ENCODE results near the gene SMCO3. TPM values are rescaled to one million over a fixed set of nuclear protein-coding genes. Genes with fewer than 3 reads are reported as not detected.
"Not testable (repeated sequence)": the region's sequence is repeated elsewhere in the genome, so short reads cannot be mapped to it uniquely, and the experiment has no call there.

Gene SMCO3
- total RNA-seq, 1 donor from 2014 or later = not detected

DNA sequence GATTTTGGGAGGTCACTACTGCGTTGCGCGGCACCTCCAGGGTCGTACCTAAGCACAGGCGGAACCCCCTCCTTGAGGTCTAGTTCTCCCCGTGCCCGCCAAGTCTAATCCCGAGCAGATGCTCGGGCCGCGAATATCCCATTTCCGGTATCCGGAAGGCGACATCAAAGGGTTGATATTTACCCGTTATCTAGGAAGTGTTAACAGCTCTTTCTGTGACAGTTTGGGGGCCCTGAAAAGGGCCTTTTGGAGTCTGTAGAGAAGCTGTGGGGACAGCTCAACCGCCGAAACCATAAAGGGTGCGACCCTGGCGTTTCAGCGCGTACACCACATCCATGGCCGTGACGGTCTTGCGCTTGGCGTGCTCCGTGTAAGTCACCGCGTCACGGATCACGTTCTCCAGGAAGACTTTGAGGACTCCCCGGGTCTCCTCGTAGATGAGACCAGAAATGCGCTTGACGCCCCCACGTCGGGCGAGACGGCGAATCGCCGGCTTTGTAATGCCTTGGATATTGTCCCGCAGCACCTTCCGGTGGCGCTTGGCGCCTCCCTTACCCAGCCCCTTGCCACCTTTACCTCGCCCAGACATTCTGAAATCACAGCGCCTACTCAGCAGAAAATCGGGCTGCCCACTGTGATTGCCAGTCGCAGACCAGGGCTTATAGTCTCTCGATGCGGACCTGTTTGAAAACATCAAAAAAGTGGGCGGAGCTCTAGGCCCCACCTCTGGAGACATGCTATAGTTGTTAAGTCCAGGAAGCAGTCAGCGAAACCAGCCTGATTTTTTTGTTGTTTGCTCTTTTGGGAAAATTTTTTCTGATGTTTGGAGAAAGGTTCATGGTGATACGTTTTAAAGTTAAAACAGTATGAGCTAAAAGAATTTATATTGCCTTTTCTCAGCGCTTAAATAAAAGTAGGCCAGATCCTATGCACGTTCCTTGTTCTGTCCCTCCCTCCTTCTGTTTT is 43.2 kb downstream of the SMCO3 start:
- Mint-ChIP-seq H3K27ac (peak overlapping the region; percentile 98), H3K36me3 (ENCODE audit: low read depth) (peaks cover 42% of the 10 kb centered on the region), H3K9me3 (peaks cover 11% of the 10 kb centered on the region), H3K27me3 (ENCODE audit: low read depth) (no peaks in the 10 kb centered on the region), H3K4me1 (ENCODE audit: low read depth) (peaks cover 54% of the 10 kb centered on the region), H3K4me3 (ENCODE audit: low read depth) (peak overlapping the region; percentile 95)
- DNase-seq (ENCODE audit: low spot score) = peak; percentile 93
- intact Hi-C loops (cut with micrococcal nuclease) = loop anchor here (1.0 to 5.0 kb wide), 8 partner anchors 178 to 1668 kb away; partner anchors contain the start of genes ARHGDIB, GSG1 and STRAP

- Mint-ChIP-seq H3K9me3 (peaks cover 15% of the 10 kb centered on the region), H3K36me3 (ENCODE audit: low read depth) (peaks cover 49% of the 10 kb centered on the region), H3K27me3 (ENCODE audit: low read depth) (no peaks in the 10 kb centered on the region), H3K4me3 (ENCODE audit: low read depth) (peak overlapping the region; percentile 95), H3K27ac (peak overlapping the region; percentile 98), H3K4me1 (ENCODE audit: low read depth) (peaks cover 47% of the 10 kb centered on the region)
- intact Hi-C loops (cut with micrococcal nuclease) = loop anchor here (2.0 to 5.0 kb wide), 6 partner anchors 47 to 1668 kb away; partner anchors contain the start of genes GSG1 and STRAP
- peak; percentile 78 for DNase-seq (ENCODE audit: low spot score)
Observed at GRCh38 chr12:14769969-14770495, 44.0 kb downstream of the SMCO3 start.

DNA sequence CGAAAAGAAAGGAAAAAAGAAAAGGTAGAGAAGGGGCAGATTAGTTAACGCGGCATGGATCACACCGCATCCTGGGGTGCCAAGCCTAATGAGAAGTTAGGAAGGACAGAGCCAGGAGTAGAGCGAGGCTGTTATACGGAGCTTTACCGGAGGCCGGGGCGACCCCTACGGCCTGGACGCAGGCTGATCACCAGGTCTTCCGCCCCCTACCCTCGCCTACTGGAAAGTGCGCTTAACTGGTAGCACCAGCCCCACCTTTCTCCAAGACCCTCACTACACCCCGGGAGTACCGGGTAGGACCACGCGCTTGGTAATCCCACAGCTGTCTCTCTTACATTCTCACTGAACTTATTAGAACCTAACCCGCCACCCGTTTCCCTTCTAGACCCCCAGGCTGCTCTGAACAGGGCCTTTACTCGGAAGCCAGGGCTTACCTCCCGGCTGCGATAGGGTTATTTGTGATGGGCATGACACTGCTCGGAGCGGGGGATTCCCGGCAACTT is 44.5 kb downstream of the SMCO3 start:
- peak; percentile 14 for DNase-seq (ENCODE audit: low spot score)
- Mint-ChIP-seq H3K4me1 (ENCODE audit: low read depth) (peaks cover 44% of the 10 kb centered on the region), H3K36me3 (ENCODE audit: low read depth) (peaks cover 54% of the 10 kb centered on the region), H3K9me3 (peaks cover 15% of the 10 kb centered on the region), H3K4me3 (ENCODE audit: low read depth) (peak overlapping the region; percentile 95), H3K27me3 (ENCODE audit: low read depth) (no peaks in the 10 kb centered on the region), H3K27ac (peak overlapping the region; percentile 98)
- intact Hi-C loops (cut with micrococcal nuclease) = loop anchor here (2.0 kb wide), 1 partner anchor 47 kb away; no protein-coding TSS in a partner anchor

- Mint-ChIP-seq H3K36me3 (ENCODE audit: low read depth) (peaks cover 56% of the 10 kb centered on the region), H3K27ac (peak overlapping the region; percentile 98), H3K4me3 (ENCODE audit: low read depth) (peak overlapping the region; percentile 95), H3K27me3 (ENCODE audit: low read depth) (no peaks in the 10 kb centered on the region), H3K9me3 (peaks cover 15% of the 10 kb centered on the region), H3K4me1 (ENCODE audit: low read depth) (peaks cover 38% of the 10 kb centered on the region)
- intact Hi-C loops (cut with micrococcal nuclease) = loop anchor here (2.0 kb wide), 1 partner anchor 46 kb away; no protein-coding TSS in a partner anchor
- no peak for DNase-seq (ENCODE audit: low spot score)
Observed at GRCh38 chr12:14768823-14769405, 45.1 kb downstream of the SMCO3 start.

- no peak overlapping the region for H3K27ac Mint-ChIP-seq
Observed at GRCh38 chr12:14767617-14768016, 46.4 kb downstream of the SMCO3 start.

GRCh38 chr12:14766649-14767215 is 47.2 kb downstream of the SMCO3 start:
- Mint-ChIP-seq H3K4me3 (ENCODE audit: low read depth) (no peak overlapping the region), H3K36me3 (ENCODE audit: low read depth) (peaks cover 68% of the 10 kb centered on the region), H3K27ac (peak overlapping the region; percentile 12), H3K9me3 (peaks cover 15% of the 10 kb centered on the region), H3K27me3 (ENCODE audit: low read depth) (no peaks in the 10 kb centered on the region), H3K4me1 (ENCODE audit: low read depth) (peaks cover 29% of the 10 kb centered on the region)
- no peak for DNase-seq (ENCODE audit: low spot score)
- intact Hi-C loops (cut with micrococcal nuclease) = no loop called here

More at GRCh38 chr12:14767617-14768016, 46.4 kb downstream of the SMCO3 start:
- Mint-ChIP-seq H3K36me3 (ENCODE audit: low read depth) (peaks cover 59% of the 10 kb centered on the region), H3K4me3 (ENCODE audit: low read depth) (no peak overlapping the region), H3K4me1 (ENCODE audit: low read depth) (peaks cover 33% of the 10 kb centered on the region), H3K27me3 (ENCODE audit: low read depth) (no peaks in the 10 kb centered on the region), H3K9me3 (peaks cover 15% of the 10 kb centered on the region)
- no peak for DNase-seq (ENCODE audit: low spot score)
- intact Hi-C loops (cut with micrococcal nuclease) = loop anchor here (2.0 kb wide), 1 partner anchor 45 kb away; no protein-coding TSS in a partner anchor

GRCh38 chr12:14766020-14766419 is 48.0 kb downstream of the SMCO3 start:
- peaks cover 23% of the 10 kb centered on the region for H3K4me1 Mint-ChIP-seq (ENCODE audit: low read depth)
- H3K27ac Mint-ChIP-seq; H3K4me3 Mint-ChIP-seq (ENCODE audit: low read depth); intact Hi-C loops (cut with micrococcal nuclease); DNase-seq (ENCODE audit: low spot score); H3K27me3 Mint-ChIP-seq (ENCODE audit: low read depth): not testable (repeated sequence)
- H3K9me3 Mint-ChIP-seq = peaks cover 15% of the 10 kb centered on the region
- H3K36me3 Mint-ChIP-seq (ENCODE audit: low read depth) = peaks cover 75% of the 10 kb centered on the region

DNA sequence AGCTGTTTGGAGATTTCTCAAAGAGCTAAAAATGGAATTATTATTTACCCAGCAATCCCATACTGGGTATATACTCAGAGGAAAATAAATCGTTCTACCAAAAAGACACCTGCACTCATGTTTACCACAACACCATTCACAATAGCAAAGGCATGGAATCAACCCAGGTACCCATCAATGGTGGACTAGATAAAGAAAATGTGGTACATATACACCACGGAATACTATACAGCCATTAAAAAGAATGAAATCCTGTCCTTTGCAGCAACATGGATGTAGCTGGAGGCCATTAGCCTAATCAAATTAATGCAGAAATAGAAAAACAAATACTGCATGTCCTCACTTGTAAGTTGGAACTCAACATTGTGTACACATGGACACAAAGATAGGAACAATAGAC is 48.6 kb downstream of the SMCO3 start:
- H3K27ac Mint-ChIP-seq = no peak overlapping the region
- intact Hi-C loops (cut with micrococcal nuclease) = no loop called here
- H3K4me1 Mint-ChIP-seq (ENCODE audit: low read depth) = peaks cover 22% of the 10 kb centered on the region
- H3K9me3 Mint-ChIP-seq = peaks cover 15% of the 10 kb centered on the region
- DNase-seq (ENCODE audit: low spot score) = no peak
- no peak overlapping the region for H3K4me3 Mint-ChIP-seq (ENCODE audit: low read depth)
- peaks cover 76% of the 10 kb centered on the region for H3K36me3 Mint-ChIP-seq (ENCODE audit: low read depth)
- no peaks in the 10 kb centered on the region for H3K27me3 Mint-ChIP-seq (ENCODE audit: low read depth)

GRCh38 chr12:14759711-14760280 is 54.2 kb downstream of the SMCO3 start:
- H3K9me3 Mint-ChIP-seq; DNase-seq (ENCODE audit: low spot score); intact Hi-C loops (cut with micrococcal nuclease); H3K4me3 Mint-ChIP-seq (ENCODE audit: low read depth); H3K4me1 Mint-ChIP-seq (ENCODE audit: low read depth); H3K27me3 Mint-ChIP-seq (ENCODE audit: low read depth); H3K27ac Mint-ChIP-seq: not testable (repeated sequence)
- H3K36me3 Mint-ChIP-seq (ENCODE audit: low read depth) = peaks cover 33% of the 10 kb centered on the region

- intact Hi-C loops (cut with micrococcal nuclease) = no loop called here
- Mint-ChIP-seq H3K9me3 (peaks cover 3% of the 10 kb centered on the region), H3K27ac (no peak overlapping the region), H3K4me3 (ENCODE audit: low read depth) (no peak overlapping the region), H3K36me3 (ENCODE audit: low read depth) (peaks cover 15% of the 10 kb centered on the region), H3K4me1 (ENCODE audit: low read depth) (peaks cover 4% of the 10 kb centered on the region), H3K27me3 (ENCODE audit: low read depth) (no peaks in the 10 kb centered on the region)
- no peak for DNase-seq (ENCODE audit: low spot score)
Observed at GRCh38 chr12:14756334-14757143, 57.4 kb downstream of the SMCO3 start.

Data from activated T-helper 2 cell treated with anti-CD3 and anti-CD28 coated beads, Interferon-gamma antibody, Interleukin-2, Interleukin-4, amounts not matched to agents 10 μg/mL and 5 μg/mL and 100 μg/mL, durations not matched to agents 14 hours and 24 hours and 36 hours (primary cell).